Measurements from ENCODE around the gene SNRK. TPM values are rescaled to one million over a fixed set of nuclear protein-coding genes. Genes with fewer than 3 reads are reported as not detected.

SNRK gene
- total and polyA plus RNA-seq, 2 of the 13 experiments (the other 11 are each of a cell fraction or from before 2014, with no cell fraction given), result 11.4 to 16.1 TPM

DNA sequence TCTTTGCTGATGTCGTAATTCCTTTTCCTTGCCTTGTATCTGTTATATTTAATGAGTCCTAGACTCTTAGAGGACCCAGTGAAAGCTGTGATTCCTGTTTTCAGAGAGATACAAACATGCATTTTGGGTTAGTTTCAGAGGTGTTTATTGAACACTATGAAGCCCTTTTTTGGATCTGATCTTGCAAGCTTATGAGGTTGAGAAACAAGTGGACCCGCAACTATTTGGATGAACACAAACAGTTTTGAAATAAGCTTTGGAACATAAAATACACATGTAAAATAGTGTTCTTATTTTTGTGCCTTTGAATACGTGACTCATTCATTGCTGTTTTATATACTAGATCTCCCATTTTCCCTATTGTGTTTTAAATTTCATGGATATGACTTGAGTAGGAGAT is 33.5 kb downstream of the SNRK start:
- 97% methylated on average over 3 of the region's 3 CpGs for WGBS (ENCODE audit: low lambda C conversion rate)
- Histone ChIP-seq H3K4me2 (ENCODE audit: low read depth, low read length) (peak overlapping the region; percentile 24; the same call in 1 of the 2 replicates), H3K4me3 (replicated peaks in 1 of 3; ENCODE audit: insufficient read depth in 1 of 3, low read depth in 2 of 3, low read length in 3 of 3) (no peak overlapping the region), H3K79me2 (ENCODE audit: insufficient read depth, low read length) (peaks cover 88% of the 10 kb centered on the region), H3K27ac (ENCODE audit: extremely low read length, insufficient read depth, low read length) (peak overlapping the region; percentile 18), H2AFZ (ENCODE audit: low read length) (no peak overlapping the region), H3K27me3 (ENCODE audit: control insufficient read depth in 1 of 2, insufficient read depth in 2 of 2, low read length in 2 of 2) (no peaks in the 10 kb centered on the region), H3K9me3 (ENCODE audit: low read length) (no peaks in the 10 kb centered on the region), H3K36me3 (replicated peaks in 1 of 2; ENCODE audit: control insufficient read depth in 1 of 2, insufficient read depth in 2 of 2, low read length in 2 of 2) (no peaks in the 10 kb centered on the region; a peak in 1 of 5 replicates), H3K9ac (ENCODE audit: insufficient read depth, low read depth, low read length) (no peak overlapping the region), H4K20me1 (ENCODE audit: insufficient read depth, low read length) (peaks cover 2% of the 10 kb centered on the region; the same call in 1 of the 2 replicates), H3K4me1 (ENCODE audit: insufficient read depth, low read length) (peaks cover 71% of the 10 kb centered on the region)
- TF ChIP-seq ATAD3A (CRISPR knock-in tag; IDR thresholded peaks at IDR 0.05) (no peak), HNRNPH1 (optimal IDR thresholded peaks at IDR 0.05; ENCODE audit: low read depth, low read length) (no peak), GTF2F1 (IDR thresholded peaks at IDR 0.05; ENCODE audit: low read length) (no peak), RFX5 (IDR thresholded peaks at IDR 0.05; ENCODE audit: low read depth, low read length) (no peak), GPN1 (CRISPR knock-in tag; IDR thresholded peaks at IDR 0.05; ENCODE audit: borderline replicate concordance) (no peak), ZNF83 (CRISPR knock-in tag; IDR thresholded peaks at IDR 0.05; ENCODE audit: borderline replicate concordance) (no peak), CCAR2 (optimal IDR thresholded peaks at IDR 0.05; ENCODE audit: low read depth, low read length) (no peak)
- ATAC-seq (no peak), FAIRE-seq (no peak), DNase-seq (ENCODE audit: low spot score) (no peak)
- CTCF ChIA-PET (ENCODE audit: low intra/inter-chr PET ratio, low total read pairs), result no interaction called here
- in situ Hi-C loops (cut with HindIII; ENCODE audit: extremely low pct_ligation_motif_present, low pct_unique_long_range_greater_than_20kb) (no loop called here), intact Hi-C loops (cut with micrococcal nuclease; ENCODE audit: unreplicated experiment) (no loop called here)
- POLR2A ChIA-PET, result no interaction called here
- BruUV-seq (replicated peaks), result no TSS peak

DNA sequence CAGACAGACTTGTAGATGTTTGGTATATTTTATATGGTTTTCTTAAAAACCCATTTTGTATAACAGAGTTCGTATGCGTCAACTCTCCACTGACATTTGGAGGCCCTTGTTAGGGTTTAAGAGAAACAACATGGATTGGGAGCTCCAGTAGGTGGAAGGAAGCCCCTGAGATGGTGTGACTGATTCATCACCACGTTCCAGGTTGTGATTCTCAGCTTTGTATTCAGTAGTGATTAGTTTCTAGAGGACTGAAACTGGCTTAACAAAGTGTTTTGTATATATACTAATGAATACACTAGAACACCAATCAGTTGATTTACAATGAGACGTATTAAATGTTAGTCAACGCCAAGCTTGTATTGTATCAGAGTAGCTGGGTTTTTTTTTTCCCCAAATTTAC is 33.9 kb downstream of the SNRK start:
- H3K4me1 ChIP-seq (ENCODE audit: insufficient read depth, low read length), result peaks cover 71% of the 10 kb centered on the region
- intact Hi-C loops (cut with micrococcal nuclease; ENCODE audit: unreplicated experiment) (no loop called here), in situ Hi-C loops (cut with HindIII; ENCODE audit: extremely low pct_ligation_motif_present, low pct_unique_long_range_greater_than_20kb) (no loop called here)
- ATAC-seq, result no peak
- H3K27me3 ChIP-seq (ENCODE audit: control insufficient read depth in 1 of 2, insufficient read depth in 2 of 2, low read length in 2 of 2), result no peaks in the 10 kb centered on the region
- no peak overlapping the region for H3K4me3 ChIP-seq (replicated peaks in 1 of 3; ENCODE audit: insufficient read depth in 1 of 3, low read depth in 2 of 3, low read length in 3 of 3)
- DNase-seq (ENCODE audit: low spot score), result no peak
- no peak for FAIRE-seq
- peaks cover 87% of the 10 kb centered on the region for H3K79me2 ChIP-seq (ENCODE audit: insufficient read depth, low read length)
- no peak overlapping the region for H3K4me2 ChIP-seq (ENCODE audit: low read depth, low read length)
- WGBS (ENCODE audit: low lambda C conversion rate), result 96% methylated on average over 5 of the region's 5 CpGs
- CTCF ChIA-PET (ENCODE audit: low intra/inter-chr PET ratio, low total read pairs), result no interaction called here
- no peaks in the 10 kb centered on the region for H3K9me3 ChIP-seq (ENCODE audit: low read length)
- no peak overlapping the region for H3K27ac ChIP-seq (ENCODE audit: extremely low read length, insufficient read depth, low read length)
- POLR2A ChIA-PET, result no interaction called here
- no peaks in the 10 kb centered on the region; a peak in 1 of 5 replicates for H3K36me3 ChIP-seq (replicated peaks in 1 of 2; ENCODE audit: control insufficient read depth in 1 of 2, insufficient read depth in 2 of 2, low read length in 2 of 2)
- no peak overlapping the region for H2AFZ ChIP-seq (ENCODE audit: low read length)
- H3K9ac ChIP-seq (ENCODE audit: insufficient read depth, low read depth, low read length), result no peak overlapping the region
- BruUV-seq (replicated peaks), result no TSS peak
- peaks cover 2% of the 10 kb centered on the region; the same call in 1 of the 2 replicates for H4K20me1 ChIP-seq (ENCODE audit: insufficient read depth, low read length)
- TF ChIP-seq ZFP37 (CRISPR knock-in tag; IDR thresholded peaks at IDR 0.05; ENCODE audit: borderline replicate concordance) (no peak), NFE2L1 (CRISPR knock-in tag; IDR thresholded peaks at IDR 0.05; ENCODE audit: borderline replicate concordance) (no peak), ZNF430 (CRISPR knock-in tag; IDR thresholded peaks at IDR 0.05) (no peak), KMT2B (CRISPR knock-in tag; IDR thresholded peaks at IDR 0.05) (no peak), TBX2 (CRISPR knock-in tag; IDR thresholded peaks at IDR 0.05; ENCODE audit: borderline replicate concordance) (no peak), ZNF546 (CRISPR knock-in tag; conservative IDR thresholded peaks at IDR 0.05) (no peak), PPARG (CRISPR knock-in tag; conservative IDR thresholded peaks at IDR 0.05) (no peak)
- TF ChIP-seq, protein P1, sequence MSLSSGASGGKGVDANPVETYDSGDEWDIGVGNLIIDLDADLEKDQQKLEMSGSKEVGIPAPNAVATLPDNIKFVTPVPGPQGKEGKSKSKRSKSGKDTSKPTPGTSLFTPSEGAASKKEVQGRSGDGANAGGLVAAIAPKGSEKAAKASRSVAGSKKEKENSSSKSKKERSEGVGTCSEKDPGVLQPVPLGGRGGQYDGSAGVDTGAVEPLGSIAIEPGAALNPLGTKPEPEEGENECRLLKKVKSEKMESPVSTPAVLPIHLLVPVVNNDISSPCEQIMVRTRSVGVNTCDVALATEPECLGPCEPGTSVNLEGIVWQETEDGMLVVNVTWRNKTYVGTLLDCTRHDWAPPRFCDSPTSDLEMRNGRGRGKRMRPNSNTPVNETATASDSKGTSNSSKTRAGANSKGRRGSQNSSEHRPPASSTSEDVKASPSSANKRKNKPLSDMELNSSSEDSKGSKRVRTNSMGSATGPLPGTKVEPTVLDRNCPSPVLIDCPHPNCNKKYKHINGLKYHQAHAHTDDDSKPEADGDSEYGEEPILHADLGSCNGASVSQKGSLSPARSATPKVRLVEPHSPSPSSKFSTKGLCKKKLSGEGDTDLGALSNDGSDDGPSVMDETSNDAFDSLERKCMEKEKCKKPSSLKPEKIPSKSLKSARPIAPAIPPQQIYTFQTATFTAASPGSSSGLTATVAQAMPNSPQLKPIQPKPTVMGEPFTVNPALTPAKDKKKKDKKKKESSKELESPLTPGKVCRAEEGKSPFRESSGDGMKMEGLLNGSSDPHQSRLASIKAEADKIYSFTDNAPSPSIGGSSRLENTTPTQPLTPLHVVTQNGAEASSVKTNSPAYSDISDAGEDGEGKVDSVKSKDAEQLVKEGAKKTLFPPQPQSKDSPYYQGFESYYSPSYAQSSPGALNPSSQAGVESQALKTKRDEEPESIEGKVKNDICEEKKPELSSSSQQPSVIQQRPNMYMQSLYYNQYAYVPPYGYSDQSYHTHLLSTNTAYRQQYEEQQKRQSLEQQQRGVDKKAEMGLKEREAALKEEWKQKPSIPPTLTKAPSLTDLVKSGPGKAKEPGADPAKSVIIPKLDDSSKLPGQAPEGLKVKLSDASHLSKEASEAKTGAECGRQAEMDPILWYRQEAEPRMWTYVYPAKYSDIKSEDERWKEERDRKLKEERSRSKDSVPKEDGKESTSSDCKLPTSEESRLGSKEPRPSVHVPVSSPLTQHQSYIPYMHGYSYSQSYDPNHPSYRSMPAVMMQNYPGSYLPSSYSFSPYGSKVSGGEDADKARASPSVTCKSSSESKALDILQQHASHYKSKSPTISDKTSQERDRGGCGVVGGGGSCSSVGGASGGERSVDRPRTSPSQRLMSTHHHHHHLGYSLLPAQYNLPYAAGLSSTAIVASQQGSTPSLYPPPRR (CRISPR knock-in tag; IDR thresholded peaks at IDR 0.05; ENCODE audit: borderline replicate concordance), result no peak

Measured in HepG2 (cell line).